LoVo (cell line): ENCODE measurements around the gene WIPI1.
"Not testable (repeated sequence)": the region's sequence is repeated elsewhere in the genome, so short reads cannot be mapped to it uniquely, and the experiment has no call there.

Source experiments
- DNase-seq: peaks from one replicate; pipeline ENCODE4 v3.0.0-alpha.2; 2016; ENCODE audit warnings: low spot score

The WIPI1 gene

DNA sequence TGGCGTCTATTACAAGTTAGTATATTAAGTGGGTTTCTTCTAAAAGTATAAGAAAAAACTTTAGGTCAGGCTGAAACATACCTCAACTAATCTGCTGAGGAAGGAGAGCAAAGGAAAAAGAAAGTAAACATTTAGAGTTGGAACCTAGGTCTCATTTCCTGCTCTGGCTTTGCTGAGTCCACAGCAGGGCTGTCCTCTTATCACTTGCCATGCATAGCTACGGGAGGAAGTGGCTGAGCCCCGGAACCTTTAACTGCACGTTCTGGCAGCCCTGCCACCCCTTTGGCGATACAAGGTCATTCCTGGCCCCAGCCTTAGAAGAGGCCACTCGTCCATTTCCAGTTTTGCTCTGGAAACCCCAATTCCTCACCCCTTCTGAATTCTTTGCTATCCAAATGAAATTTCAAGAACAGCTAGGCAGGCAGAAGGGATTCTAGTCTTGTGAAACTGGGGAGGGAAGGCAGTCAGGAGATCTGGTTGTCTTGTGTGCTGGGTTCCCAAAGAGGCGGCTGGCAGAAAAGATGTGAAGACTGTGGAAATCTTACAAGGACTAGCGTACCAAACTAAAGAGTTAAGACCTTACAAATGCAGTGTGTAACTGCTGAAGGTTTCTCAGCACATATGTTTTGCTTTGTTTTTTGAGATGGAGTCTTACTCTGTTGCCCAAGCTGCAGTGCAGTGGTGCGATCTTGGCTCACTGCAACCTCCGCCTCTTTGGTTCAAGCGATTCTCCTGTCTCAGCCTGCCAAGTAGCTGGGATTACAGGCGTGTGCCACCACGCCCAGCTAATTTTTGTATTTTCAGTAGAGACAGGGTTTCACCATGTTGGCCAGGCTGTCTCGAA, 19.1 kb downstream of the WIPI1 start:
- DNase-seq: no peak

DNA sequence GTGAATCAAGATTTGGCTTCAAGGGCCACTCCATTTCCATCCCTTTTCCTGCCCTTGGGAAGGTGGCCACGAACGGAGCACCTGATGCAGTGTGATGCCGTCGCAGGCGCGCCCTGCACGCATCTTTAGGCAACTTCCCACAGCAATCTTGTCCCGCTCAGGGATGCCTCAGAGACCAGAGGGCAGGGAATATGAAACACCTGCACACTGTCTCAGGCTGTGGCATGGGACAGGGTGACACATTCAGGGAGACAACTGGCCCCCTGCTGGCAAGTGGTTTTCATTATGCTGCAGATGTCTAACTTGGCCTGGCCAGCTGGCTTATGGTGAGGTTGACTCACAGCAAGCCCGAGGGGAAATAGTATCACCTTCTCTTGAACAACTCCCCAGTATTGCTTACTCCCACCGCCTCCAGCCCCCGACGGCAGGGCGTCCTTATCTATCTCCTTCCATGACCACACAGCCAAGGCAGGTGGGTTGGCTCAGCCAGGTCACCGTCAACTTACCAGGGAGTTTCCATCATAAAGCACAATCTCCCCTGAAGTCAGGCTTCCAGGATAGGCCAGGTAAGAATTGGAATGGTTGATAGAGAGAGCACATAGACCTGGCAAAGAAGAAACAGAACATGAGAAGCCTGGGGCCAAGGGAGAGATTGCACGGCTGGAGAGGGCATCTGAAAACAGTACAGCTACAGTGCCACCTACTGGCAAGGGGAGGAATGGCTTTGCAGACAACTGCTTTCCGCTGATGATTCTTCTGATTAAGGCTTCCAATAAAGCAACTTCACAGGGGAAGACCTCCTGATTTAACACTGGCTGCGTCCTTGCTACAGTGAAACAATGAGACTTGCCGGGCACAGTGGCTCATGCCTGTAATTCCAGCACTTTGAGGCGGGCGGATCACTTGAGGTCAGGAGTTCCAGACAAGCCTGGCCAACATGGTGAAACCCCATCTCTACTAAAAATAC, 21.1 kb downstream of the WIPI1 start:
- DNase-seq: peak; percentile 71

DNA sequence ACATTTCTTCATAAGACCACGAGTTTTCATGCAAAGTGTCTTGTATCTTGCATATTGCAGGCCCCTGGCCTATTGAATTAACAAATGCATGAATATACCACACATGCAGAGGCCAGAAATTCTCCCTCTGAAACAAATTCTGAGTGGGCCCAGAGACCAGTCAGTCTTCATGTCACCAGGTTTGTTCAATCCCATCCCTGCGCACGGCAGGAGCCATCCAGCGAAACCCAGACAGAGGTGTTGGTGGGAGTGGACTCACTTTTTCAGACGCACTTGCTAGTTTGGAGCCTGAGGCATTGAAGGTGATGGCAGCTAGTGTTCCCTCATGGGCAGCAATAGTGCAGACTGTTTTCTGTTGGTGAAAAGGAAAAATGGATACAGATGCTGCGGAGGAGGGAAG, 21.9 kb downstream of the WIPI1 start:
- DNase-seq: no peak

DNA sequence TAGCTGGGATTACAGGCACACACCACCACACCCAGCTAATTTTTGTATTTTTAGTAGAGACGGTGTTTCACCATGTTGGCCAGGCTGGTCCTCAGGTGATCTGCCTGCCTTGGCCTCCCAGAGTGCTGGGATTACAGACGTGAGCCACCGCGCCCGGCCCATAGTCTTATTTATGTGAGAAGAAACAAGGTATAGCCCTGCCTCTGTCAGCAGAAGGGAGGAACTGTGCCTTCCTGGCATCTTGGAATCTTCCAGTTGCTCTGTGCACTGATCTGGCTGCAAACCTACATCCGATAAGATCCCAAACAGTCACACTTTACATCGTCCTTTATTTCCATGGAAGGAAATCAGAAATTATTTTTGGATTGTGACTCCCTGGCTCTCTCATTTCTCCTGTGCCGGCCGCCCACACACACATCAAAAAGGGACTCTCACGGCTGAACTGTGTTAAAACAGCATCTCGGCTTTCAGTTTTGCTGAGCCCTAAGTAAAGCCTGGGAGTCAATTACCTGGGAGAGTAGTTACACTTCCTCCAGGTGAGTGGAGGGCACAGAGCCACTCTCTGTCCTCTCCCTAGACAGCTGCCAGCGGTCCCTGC, 23.3 kb downstream of the WIPI1 start:
- DNase-seq: no peak

DNA sequence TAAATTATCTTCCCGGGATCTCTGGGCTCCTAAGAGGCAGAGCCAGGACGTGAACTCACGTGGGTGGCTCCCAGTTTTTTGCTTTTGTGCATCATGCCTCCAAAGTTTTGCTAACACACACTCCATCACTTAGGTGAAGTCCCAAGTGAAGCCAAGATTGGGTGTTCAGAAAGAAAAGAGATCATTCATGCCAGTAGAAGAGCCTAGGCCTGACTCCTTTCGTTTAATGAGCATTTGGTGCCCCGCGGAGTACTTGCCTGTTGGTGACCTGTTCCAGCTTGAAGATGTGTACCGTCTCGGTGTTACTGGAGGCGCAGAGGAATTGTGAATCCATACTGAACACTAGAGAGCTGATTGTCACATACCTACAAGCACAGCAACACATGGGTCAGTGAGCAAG, 24.1 kb downstream of the WIPI1 start:
- no peak for DNase-seq

DNA sequence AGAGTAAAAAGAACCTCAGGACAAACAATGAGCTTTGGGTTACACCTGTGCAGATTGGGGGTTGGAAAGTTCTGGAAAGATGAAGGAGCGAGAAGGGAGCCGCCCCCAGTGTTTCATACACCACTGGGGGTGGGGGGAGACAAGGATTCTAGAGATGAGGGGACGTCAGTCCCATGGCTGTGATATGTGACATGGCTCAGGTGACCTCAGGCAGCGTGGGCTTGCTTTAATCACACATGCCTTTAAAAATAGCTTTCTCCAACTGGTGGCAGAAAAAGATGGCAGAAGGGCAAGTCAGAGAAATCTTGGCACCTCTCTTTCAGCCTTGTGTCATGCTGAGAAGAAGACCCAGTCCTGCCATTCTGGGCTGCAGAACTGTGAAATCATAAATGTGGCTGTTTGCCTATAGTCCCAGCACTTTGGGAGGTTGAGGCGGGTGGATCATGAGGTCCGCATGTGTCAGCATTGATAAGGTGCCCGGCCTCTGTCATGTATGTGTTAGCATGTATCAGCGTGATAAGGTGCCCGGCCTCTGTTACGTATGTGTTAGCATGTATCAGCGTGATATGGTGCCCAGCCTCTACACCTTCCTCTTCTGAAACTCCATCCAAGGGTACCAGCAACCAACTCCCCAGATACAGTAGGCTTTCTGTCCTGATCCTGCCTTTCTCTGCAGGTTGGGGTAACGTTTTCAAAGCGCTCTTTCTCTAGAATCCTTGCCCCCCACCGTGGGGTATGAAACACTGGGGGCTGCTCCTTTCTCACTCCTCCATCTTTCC, 25.0 kb downstream of the WIPI1 start:
- DNase-seq: no peak

DNA sequence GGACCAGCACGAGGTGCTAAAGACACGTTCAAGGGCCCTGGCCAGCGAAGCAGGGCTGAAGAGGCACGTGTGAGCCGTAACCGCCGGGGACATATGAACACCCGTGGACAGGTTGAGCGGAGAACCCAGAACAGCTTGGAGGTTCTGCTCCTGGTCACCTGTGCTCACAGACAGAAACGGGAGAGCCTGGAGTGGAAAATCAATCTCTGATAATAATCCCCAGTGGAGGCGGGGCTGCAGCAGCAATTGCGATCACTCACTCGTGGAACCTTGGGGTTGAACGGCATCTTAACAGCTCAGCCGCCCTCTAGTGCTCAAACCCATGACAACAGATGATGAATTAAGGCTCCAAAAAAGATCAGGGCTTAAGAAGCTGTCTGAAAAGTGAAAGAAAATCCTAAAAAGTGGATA, 25.6 kb downstream of the WIPI1 start:
- DNase-seq: no peak

- DNase-seq: no peak
These were observed 26.2 kb downstream of the WIPI1 start for GRCh38 chr17:68431045-68431608.

DNA sequence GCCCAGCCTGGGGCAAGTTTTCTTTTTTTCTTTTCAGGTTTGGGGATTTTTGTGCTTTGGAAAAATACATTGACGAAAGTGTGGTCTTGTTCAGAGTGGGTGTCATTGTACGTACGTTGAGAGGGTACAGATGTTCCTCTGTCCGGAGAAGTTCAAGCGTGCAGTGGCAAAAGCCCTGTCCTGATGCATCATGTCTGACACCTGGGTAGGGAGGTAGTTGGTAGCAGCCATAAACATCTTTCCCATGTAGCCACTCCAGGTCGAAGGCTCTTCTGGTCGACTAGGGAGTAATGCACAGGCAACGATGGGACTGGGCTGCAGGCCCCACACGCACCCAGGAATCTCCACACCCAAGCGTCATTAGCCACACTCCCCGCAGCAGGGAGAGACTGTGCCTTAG, 27.4 kb downstream of the WIPI1 start:
- DNase-seq: no peak

DNA sequence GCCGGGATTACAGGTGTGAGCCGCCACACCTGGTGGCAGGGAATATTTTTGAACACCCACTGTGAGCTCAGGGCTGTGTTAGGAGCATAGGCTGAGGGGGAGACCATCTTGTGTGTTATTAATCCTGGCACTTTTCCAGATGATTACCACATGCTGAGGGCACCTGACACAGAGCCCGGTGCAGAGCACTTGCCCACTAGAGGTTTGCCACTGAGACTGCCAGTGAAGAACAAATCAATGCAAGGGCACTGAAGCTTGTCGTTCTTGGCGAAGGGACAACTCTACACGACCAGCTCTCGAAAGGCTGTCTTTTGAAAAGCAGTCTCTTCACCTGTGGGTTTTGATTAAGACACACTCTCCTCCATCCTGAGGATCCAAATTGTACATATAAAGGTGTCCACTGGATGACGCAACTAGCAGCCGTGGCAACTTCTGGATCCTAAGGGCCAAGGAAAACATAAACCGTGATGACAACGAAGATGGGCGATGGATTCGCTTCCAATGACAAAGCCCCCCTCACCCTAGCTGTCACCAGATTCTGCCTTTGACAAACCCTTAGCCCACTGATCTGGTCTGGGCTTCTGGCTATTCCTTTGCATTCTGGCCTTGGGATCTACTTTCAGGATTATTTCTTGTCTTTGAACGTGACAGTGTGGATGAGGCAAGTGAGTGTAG, 28.7 kb downstream of the WIPI1 start:
- no peak for DNase-seq

GRCh38 chr17:68427575-68427974, 29.7 kb downstream of the WIPI1 start:
- no peak for DNase-seq

- DNase-seq: no peak
These were observed 31.3 kb downstream of the WIPI1 start for GRCh38 chr17:68425979-68426378.

GRCh38 chr17:68424861-68425260, 32.4 kb downstream of the WIPI1 start:
- DNase-seq: no peak

DNA sequence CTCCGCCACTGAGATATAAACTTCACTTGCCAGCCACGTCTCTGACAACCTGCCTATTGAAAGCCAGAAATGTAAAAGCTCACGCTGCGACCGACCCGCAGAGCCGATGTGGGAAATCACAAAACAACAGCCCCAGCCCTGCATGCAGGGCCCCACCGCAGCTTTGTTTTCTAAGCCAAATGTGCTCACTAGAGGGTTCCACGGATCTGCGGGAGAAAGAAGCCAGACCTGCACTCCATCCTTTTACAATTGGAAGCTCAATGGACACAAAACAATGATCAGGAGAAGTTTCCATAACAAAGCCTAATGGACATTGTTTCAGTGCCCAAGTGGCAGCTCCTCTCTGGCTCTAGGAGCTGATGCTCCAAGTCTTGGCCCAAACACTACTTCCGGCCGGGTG, 33.1 kb downstream of the WIPI1 start:
- no peak for DNase-seq

DNA sequence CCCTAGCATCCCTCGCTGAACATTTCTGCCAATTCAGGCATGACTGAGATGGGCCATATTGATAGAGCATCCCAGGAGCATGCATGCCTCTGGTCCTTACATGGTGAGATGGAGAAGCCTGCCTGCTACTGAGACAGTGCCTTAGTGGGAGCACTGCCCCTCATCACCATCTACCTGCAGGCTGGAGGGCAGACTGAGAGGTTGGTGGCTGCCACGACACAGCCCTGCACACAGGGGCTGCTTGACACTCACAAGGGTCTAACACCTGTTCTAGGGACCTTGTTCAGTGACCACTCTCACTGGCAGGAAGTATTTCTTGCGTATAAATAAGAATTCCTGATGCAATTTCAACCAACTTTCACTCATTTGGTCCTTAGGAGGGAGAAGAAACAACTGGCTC, 34.0 kb downstream of the WIPI1 start:
- no peak for DNase-seq

DNA sequence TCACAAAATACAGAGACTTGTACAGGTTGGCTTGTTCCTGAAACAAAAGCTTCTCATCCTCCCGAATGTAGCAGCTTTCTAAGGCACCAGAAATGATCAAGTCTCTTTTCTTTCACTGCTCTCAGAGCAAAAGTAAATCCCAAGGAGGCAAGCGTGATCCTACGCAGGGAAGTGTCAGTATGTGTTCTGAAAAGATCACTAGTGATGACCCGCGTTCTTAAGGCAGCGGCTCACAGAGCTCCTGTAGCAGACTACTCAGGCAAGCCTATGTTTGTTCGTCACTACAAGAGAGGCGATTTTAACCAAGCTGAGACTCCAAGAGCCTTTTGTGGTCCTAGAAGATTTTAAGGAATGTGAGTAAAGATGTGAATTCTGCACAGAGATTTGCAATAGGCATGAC, 34.5 kb downstream of the WIPI1 start:
- no peak for DNase-seq

DNA sequence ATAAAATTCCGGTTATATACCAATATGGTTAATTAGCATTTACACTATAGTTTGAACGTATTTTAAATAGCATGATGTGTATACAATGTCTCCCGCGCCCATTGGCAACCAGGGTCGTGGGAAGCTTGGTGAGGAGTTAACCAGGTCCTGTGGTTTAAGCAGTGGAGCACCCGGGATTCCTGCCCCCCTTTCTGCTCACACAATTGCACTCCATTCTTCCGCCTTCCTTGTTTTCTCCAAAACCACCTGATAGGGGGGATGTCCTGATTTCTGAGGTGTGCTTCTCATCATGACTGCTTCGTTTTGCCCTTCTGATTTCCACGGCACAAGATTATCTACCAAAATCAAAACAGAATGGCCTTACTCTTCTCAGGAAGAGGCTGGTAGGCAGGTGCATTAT, 35.8 kb downstream of the WIPI1 start:
- no peak for DNase-seq

GRCh38 chr17:68420065-68420464, 37.2 kb downstream of the WIPI1 start:
- DNase-seq: no peak

GRCh38 chr17:68418876-68419275, 38.4 kb downstream of the WIPI1 start:
- no peak for DNase-seq

GRCh38 chr17:68417317-68417716, 40.0 kb downstream of the WIPI1 start:
- DNase-seq: no peak

GRCh38 chr17:68414901-68415300, 42.4 kb downstream of the WIPI1 start:
- not testable (repeated sequence) for DNase-seq
